GM12874 (cell line): ENCODE data around the gene DDC.

Experiments
- TF ChIP-seq, protein P1 (sequence below): IDR thresholded peaks from 2 replicates; pipeline ENCODE4 v1.5.1; 2011; ENCODE audit warnings: low read depth, mild to moderate bottlenecking, control low read depth, low read length, moderate library complexity; ENCODE audit not compliant: insufficient read depth

Gene DDC

DNA sequence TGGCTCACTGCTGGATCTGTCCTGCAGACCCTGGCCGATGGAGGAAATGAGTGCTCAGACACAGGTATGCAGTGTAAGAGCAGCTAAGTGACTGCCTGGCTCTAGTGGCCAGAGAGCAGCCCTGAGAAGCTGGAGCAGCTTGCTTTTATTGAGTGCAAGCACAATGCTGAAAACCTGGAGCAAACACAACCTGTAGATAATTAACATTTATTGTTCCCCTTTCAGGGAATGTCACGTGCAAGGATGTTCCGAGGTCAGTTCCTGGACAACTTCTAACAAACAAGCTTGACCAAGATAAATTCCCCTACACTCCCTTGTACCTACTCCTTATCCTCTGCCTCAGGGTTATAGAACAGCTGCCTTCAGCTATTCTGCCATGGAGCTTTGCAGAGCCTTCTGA is 31.3 kb downstream of the DDC start:
- TF ChIP-seq, protein P1, sequence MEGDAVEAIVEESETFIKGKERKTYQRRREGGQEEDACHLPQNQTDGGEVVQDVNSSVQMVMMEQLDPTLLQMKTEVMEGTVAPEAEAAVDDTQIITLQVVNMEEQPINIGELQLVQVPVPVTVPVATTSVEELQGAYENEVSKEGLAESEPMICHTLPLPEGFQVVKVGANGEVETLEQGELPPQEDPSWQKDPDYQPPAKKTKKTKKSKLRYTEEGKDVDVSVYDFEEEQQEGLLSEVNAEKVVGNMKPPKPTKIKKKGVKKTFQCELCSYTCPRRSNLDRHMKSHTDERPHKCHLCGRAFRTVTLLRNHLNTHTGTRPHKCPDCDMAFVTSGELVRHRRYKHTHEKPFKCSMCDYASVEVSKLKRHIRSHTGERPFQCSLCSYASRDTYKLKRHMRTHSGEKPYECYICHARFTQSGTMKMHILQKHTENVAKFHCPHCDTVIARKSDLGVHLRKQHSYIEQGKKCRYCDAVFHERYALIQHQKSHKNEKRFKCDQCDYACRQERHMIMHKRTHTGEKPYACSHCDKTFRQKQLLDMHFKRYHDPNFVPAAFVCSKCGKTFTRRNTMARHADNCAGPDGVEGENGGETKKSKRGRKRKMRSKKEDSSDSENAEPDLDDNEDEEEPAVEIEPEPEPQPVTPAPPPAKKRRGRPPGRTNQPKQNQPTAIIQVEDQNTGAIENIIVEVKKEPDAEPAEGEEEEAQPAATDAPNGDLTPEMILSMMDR, result no peak

- TF ChIP-seq, protein P1, result no peak
Measured at GRCh38 chr7:50531928-50532327, 33.3 kb downstream of the DDC start.

DNA sequence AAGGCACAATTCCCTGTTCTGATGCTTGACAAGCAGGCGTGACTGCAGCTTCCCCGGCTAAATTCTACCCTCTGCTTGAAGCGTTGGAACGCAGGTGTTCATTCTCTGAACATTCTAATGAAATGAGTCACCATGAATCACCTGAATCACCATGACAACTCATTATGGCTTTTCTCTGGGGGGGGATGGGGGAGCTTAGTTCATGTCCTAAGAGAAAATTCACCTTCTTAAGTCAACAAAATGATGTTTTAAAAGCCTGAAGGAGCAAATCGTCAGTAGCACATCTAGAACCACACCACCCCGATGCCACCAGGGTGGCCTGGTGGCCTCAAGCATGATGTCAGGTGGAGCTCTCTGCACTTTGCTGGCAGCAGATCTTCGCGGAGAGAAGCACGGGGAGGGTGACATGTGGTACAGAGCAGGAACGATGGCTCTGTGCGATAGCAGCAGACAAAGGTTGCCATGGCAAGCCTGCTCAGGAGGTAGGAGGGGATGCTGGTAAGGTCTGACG is 33.7 kb downstream of the DDC start:
- TF ChIP-seq, protein P1, result no peak

GRCh38 chr7:50530766-50531165 is 34.4 kb downstream of the DDC start:
- TF ChIP-seq, protein P1, result no peak

GRCh38 chr7:50529093-50529862 is 35.9 kb downstream of the DDC start:
- TF ChIP-seq, protein P1, result no peak

DNA sequence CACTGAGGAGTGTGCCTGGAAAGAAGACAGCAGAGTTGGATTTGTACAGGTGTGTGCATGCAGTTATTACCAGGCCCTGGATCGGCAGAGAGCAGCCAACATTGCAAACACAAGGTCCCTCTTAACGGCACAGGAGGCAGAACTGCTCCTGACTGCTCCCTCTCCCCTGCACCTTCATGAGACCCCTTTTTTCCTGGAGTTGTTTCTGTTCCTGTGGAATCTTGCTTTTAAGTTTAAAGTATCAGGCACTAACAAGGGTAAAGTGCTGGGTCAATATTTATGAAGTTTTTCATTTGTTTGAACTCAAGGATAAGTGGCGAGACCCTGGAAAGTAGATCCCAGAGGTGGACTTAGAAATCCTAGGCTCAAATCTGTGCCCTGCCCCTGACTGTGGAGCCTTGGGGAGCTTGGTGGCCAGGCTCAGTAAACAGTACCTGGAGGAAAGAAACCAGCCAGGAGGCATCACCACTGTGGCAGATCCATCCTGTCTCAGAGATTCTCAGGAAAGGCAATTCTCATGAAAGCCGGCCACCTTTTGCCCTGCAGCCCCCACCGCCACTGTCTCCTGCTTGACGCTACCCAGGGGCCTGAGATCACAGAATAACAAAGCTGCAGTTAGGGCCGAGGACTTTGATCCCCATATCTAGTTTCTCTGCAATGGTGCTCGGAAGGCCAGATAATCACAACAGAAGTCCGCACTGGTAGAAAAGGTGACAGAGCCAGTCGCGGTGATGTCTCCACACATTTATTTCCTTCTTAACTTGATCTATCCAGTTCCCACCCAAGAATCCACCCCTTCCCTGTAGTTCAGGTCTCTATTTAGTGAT is 36.7 kb downstream of the DDC start:
- TF ChIP-seq, protein P1, result no peak

GRCh38 chr7:50513166-50513871 is 51.9 kb downstream of the DDC start:
- TF ChIP-seq, protein P1, result no peak
